HG03097 (cell line): ENCODE data around the gene UNC13A.

ENCODE experiments used
- ATAC-seq: cut with Tn5 transposase; IDR thresholded peaks from one replicate; pipeline ENCODE4 v1.9.1; 2021; ENCODE audit not compliant: unreplicated experiment, low FRiP score

Gene UNC13A

DNA sequence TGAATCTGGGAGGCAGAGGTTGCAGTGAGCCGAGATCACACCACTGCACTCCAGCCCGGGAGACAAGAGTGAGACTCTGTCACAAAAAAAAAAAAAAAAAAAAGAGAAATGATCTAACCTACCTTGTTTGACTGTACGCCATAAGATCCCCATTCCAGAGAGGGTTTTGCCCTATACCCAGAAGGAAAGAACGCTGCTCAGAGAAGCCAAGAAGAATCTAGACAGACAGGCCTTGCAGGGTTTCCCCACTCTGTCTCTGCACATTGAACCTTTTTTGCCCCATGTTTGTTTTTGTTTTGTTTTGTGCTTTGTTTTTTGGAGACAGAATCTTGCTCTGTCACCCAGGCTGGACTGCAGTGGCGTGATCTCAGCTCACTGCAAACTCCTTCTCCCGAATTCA lies 23.7 kb upstream of the UNC13A start:
- ATAC-seq = no peak

DNA sequence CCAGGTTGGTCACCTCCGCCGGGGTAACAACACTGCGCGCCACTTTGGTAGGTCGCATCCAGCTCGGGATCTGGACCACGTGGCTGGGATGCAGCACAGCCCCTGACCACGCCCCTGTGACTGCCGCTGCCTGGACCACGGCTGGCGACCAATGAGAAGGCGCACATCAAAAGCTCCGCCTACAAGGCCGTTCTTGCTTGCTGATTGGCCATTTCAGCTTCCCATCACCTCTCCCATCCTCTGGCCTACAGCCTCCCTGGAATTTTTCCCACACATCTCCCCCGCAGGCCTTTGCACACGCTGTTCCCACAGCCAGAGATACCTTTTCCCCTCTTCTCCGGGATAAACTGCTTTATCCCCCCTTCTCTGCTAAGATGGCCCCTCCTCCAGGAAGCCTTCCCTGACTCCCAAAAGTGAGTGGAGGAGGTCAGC lies 18.6 kb upstream of the UNC13A start:
- ATAC-seq = no peak

DNA sequence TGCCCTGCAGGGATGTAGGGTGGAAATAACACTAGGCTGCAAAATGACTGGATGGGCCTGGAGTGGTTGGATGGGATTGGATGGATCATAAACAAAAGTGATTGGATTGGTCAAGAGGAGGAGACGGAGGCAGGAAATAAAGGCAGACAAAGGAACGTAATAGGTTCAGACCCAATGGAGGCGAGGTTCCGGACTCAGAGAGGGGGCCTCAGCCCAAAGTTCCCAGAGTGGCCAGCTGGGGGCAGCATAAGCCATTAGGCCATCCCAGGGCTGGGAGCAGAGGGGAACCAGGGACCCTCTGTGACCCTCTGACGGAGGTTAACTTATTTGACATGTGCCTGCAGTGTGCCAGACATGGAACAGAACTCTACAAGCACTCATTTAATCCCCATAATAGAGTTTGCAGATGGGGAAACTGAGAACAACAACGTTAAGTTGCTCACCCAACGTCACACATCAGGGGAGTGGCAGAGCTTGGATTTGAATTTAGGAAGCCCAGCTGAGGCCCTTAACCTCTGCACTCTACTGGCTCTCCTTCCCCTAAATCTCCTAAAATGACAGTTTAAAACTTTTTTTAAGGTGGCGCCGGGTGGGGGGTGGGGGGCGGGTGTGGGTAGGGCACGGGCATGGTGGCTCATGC lies 15.8 kb upstream of the UNC13A start:
- no peak for ATAC-seq

DNA sequence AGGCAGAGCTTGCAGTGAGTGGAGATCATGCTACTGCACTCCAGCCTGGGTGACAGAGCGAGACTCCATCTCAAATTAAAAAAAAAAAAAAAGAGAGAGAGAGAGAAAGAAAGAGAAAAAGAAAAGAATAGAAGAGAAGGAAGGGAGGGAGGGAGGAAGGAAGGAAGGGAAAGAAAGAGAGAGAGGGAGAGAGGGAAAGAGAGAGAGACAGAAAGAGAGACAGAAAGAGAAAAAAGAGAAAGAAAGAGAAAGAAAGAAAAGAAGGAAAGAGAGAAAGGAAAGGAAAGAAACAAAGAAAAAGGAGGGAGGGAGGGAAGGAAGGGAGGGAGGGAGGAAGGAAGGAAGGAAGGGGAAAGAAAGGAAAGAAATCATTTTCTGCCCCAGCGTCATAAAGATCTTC lies 7.0 kb upstream of the UNC13A start:
- no peak for ATAC-seq

DNA sequence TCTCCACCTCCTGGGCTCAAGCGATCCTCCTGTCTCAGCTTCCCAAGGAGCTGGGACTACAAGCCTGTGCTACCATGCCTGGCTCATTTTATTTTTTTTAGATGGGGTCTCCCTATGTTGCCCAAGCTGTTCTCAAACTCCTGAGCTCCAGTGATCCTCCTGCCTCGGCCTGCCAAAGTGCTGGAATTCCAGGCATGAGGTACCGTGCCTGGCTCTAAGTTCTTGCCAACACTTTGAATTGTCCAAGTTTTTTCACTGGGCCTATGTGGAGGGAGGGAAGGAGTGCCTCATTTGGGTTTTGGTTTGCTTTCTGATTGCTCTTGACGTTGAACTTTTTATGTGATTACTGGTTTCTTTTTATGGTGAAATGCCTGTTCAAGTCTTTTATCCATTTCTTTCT lies 4.4 kb upstream of the UNC13A start:
- ATAC-seq = no peak

DNA sequence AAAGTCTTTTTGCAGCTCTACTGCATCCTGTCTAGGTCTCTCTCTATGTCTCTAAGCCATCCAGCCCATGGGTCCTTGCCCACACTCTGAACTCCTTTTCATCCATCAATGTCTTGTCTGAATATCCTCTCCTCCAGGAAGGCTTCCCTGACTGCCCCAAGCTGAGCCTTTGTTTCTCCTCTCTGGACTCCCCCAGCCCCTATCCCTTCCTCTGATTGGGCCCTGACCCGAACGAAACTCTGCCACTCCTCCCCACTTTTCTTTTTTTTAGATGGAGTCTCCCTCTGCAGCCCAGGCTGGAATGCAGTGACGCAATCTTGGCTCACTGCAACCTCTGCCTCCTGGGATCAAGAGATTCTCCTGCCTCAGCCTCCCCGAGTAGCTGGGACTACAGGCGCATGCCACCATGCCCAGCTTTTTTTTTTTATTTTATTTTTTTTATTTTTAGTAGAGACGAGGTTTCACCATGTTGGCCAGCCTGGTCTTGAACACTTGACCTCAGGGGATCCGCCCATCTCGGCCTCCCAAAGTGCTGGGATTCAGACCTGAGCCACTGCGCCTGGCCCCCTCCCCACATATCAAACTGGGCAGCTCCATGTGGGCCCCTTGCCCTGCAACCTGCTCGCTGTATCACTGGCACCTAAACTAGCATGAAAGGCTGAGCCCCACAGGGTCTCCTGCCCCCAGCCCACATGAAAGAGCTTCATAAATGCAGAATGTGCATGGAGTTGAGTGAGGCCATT lies 870 bp upstream of the UNC13A start:
- ATAC-seq = no peak

DNA sequence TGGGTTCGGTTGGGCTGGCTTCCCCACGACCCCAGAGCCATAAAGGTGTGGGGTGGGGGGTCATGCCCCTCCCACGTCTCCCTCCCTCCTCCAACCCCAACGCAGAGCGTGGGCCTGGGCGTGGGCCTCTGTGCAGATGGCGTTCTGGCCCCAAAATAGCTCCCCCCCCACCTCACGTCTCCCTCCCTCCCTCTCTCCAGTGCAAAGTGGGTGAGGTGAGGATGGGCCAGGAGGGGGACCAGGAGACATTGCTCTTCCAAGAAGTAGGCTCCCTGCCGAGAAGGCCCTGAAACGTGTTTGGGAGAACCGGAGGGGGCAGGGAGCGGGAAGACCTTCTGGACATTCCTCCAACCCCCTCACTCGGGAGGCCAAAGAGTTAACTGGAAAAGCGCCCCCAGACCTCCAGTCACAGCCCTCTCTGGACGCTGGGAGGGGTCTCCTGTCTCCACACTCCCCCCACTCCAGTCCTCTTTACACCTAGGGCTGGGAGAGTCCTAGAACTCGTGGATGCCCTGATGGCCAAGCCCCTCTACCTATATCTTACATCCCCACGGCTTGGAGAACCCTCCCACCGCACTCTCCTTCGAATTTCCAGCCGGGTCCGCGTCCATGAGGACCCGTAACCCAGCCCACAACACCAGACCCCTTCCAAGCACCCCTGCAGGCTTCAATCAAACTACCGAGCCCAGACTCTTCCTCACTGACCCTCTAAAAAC lies 855 bp downstream of the UNC13A start:
- ATAC-seq = no peak

DNA sequence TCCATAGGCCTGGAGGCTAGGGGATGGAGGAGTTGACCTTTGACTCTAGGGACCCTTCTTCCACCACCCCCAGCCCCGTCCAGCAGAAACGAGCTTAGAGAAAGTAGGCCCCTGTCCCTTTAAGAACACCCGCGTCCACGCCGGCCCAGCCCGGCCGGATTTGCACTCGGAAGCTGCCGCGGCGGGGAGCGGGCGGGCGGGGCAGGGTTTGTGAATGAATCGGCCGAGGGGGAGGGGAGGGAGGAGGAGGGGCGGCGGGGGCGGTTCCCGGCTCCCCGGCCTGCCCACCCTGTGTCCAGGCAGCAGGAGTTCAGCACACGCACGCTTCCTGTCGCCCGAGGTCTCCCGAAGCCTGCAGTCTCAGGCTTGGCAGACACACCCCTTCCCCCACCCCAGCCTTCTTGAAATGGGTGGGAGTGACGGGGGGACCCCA lies 1.5 kb downstream of the UNC13A start:
- no peak for ATAC-seq

DNA sequence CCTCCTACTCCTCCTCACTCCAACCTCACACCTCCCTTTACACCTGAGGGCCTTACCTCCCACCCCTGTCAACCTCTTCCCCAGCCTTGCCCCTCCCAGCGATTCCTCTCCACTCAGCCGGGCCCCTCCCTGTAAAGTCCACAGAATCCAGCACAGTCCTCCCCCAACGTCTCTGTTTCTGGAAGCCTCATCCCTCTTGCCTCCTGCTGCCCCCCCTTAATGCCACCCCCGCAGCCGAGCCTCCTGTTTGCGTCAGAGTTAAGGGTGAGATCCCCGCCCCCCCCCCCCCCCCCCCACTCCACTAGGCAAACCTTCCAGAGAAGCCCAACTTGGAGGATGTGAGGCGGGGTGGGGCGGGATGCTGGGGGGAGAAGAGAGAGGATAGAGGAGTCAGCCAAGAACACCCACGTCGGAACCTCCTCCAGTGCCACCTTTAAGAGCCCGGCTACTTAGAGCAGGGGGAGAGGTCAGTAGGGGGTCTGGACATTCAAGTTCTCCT lies 2.1 kb downstream of the UNC13A start:
- no peak for ATAC-seq

DNA sequence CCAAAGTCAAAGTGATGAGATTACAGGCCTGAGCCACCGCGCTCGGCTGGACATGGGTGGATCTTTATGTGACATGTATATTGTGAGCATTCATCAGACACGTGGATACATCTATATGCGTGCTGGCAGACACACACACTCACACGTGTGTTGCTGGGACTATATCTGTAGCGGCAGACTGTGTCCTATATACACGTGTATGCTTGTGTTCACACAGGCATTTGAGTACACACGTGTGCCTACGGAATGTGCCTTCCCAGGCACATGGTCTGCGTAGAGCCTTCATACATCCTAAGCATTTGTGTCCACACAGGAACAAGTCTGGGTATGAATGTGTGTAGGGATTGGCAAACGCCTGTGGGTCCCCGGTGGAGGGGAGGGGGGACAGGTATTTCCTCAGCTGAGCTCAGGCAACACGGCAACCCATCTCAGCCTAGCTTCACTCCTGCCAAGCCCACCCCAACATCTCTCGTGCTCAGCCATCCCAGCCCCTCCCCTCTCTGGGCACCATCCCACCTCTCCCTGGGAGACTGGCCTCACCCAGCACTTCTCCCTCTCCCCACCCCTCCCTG lies 2.6 kb downstream of the UNC13A start:
- ATAC-seq = no peak

DNA sequence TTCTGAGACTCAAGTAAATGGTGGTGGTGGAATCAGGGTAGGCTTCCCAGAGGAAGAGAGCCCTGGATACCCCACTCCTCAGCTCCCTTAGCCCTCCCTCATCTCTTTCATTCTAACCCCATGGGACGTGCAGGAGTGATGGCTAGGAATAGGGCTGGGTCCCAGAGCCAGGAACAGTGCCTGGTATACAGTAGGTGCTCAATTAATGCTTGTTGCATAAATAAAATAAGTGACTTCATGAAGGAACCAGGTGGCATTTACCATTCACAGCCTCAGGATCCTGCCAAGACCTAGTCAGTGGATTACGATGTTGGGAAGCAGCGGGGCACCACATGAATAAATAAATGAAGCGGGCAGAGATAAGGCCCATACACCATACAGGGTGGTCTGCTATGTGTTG lies 3.9 kb downstream of the UNC13A start:
- ATAC-seq = no peak

DNA sequence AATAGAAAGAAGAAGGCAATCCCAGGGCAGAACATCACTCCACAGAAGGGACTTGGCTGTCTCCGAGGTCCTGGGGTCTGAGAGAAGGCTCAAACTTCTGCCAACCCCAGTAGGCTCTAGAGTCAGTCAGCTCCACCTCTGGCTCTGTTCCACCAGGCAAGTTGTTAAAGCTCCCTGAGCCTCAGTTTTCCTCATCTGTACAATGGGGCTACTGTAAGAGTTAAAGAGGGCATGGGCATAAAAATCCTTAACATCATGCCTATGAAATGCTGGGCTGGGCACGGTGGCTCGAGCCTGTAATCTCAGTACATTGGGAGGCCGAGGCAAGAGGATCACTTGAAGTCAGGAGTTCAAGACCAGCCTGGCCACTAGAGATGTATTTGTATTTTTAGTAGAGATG lies 5.1 kb downstream of the UNC13A start:
- no peak for ATAC-seq

DNA sequence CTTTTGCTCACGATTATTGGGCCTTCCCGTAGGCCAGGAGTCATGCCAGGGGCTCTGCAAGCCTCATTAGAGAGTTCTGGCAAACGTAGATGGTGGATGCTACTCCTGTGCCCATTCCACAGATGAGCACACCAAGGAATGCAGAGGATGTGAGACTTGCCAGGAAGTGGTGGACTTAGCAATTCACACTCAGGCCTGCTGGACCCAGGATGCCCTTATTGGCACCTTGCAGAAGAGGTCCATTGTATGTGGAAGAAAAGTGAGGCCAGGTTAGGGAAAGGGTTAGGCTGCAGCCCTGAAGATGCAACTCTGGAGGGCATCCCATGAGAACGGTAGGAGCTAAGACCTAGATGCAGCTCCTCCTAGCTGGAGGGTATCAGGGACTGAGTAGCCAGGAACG lies 5.9 kb downstream of the UNC13A start:
- ATAC-seq = no peak

DNA sequence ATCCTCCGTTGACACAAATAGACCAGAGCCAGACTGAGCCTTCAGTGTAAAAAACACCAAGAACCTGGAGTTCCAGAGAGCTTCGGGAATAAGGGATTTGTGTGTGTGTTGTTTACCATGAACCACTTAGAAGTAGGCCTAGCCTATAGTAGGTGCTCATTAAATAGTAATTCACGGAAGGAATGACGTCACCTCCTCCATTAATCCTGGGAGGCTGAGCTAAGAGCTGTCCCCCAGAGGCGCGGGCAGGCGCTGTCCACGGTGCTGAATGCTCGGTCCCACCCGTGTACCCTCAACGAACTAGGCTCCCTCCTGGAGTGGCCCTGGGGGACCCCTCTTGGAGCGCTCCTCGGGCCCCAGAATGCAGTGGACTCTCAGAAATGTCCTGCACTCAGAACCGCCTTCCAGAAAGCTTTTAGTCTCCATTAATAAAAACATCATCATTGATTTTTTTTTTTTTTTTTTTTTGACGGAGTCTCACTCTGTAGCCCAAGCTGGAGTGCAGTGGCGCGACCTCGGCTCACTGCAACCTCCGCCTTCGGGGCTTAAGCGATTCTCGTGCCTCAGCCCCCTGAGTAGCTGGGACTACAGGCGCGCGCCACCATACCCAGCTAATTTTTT lies 6.5 kb downstream of the UNC13A start:
- ATAC-seq = no peak

DNA sequence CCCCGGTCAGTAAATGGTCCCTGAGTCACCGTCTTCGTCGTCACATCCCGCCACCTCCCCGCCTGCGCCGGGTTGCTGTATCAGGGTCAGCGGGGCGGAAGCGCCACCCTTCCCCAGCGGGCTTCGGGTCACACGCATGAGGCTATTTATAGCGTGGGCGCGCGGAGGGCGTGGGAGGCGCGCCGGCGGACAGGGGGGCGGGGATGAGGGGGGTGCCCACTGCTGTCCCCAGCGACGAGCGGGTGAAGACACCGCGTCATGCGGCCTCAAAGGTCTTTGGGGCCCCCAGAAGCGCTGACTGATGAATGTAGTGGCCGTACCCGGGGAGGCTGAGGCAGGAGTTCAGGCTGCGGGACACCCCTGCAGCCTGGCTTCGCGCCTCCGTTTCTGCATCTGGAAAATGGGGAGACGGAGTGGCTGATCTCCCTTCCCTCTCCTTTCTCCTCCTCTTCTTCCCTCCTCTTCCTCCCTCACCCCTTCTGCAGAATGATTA lies 7.9 kb downstream of the UNC13A start:
- ATAC-seq = no peak

DNA sequence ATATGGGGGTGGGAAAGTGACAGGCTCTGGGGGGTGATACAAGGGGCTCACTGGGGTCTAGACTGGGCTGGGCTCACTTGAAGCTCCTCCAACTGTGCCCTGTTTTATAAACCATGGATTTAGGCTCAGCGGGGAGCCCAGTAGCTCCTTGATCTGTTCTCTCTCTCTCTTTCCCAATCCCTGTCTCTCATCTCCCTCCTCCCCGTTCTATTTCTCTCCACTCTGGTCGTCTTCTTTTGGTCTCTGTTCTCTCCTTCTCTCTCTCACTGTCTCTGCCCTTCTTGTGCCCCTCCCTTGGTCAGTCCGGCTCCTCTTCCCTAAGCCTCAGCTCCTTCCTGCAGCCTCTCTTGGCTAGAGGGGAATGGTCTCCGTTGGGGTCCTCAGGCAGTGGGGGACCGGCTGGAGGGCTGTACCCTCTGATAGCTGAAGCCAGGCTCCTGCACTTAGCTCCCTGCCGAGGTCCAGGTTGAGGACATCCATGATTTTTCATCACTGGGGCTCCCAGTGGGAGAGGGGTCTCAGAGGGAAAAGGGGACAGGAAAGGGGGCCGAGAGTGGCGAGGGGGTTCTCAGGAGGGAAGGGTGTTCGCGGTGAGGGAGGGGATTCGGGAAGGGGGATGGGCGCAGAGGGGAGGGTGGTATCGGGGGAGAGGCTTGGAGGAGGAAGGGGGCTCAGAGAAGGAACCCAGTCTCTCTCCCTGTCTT lies 8.5 kb downstream of the UNC13A start:
- ATAC-seq = no peak

DNA sequence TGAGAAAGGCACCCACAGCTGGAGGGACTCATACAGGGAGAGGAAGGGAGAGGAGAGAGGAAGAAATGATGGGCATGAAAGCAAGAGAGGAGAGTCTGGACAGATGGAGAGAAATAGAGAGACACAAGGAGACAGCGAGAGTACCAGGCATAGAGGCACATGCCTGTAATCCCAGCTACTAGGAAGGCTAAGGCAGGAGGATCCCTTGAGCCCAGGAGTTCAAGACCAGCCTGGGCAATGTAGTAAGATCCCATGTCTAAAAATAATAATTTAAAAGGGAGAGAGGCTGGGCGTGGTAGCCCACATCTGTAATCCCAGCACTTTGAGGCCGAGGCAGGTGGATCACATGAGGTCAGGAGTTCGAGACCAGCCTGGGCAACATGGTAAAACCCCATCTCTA lies 9.3 kb downstream of the UNC13A start:
- no peak for ATAC-seq

DNA sequence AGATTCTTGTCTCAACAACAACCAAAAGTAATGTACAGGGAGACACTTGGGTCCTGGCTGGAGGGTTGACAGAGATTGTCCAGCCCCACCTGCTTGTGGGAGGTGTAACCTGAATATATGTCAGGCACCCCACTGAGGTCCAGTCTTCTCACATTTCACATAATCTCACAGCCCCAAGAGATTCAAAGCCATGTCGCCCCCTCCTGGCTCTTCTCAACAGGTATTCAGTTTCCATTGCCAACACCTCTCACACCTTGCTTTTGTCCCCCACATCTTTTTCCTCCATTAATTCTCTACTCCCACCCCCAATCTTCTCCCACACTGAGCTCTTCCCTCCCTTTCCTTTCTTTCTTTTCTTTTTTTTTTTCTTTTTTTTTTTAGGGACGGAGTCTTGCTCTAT lies 11.2 kb downstream of the UNC13A start:
- ATAC-seq = no peak

DNA sequence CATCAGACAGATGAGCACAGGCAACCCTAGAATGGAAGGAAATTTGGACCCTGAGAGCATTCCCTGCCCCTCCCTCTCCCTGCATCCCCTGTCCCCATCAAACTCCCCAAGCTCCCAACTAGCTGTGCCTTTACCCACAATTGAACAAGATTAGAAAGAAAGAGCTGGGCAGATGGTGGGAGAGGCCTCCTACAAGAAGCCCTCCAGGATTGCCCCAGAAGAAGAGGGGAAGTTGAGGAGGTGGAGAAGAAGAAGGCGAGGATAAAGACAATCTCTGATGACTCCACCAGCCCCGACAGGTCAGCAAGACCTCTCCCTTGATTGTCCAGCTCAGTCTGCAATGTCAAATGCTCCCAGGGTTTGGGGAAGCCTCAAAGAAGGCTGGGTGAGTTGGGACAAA lies 11.9 kb downstream of the UNC13A start:
- ATAC-seq = no peak
